ENCODE measurements around the gene CLCA2. TPM values are rescaled to one million over a fixed set of nuclear protein-coding genes. Genes with fewer than 3 reads are reported as not detected.

The CLCA2 gene
- total RNA-seq, 1 experiment from 2014 or later, result 0.07 TPM

DNA sequence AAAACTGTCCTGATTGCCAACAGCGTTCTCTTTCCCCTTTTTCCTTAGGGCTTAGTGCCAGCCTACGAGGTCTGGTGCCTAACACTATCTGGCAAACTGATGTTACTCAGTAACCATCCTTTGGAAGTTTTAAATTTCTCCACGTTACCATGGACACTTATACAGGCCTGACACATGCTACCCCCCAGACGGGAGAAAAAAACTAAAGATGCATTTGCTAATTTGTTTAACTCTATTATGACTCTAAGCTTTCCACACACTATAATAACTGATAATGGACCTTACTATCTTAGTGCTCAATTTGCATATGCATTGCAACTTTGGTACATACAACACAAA, 81.6 kb downstream of the CLCA2 start:
- Histone ChIP-seq H3K4me3 (ENCODE audit: low read depth, low read length) (no peak overlapping the region), H3K4me1 (peaks cover 10% of the 10 kb centered on the region; the same call in 1 of the 2 replicates), H3K9me3 (no peaks in the 10 kb centered on the region), H3K36me3 (ENCODE audit: control insufficient read depth, insufficient read depth, low read length) (no peaks in the 10 kb centered on the region), H3K27me3 (replicated peaks; ENCODE audit: control insufficient read depth, insufficient read depth, low read length) (no peaks in the 10 kb centered on the region)
- BruUV-seq (replicated peaks), result no TSS peak
- POLR2A ChIA-PET, result no interaction called here
- TF ChIP-seq, protein P1, sequence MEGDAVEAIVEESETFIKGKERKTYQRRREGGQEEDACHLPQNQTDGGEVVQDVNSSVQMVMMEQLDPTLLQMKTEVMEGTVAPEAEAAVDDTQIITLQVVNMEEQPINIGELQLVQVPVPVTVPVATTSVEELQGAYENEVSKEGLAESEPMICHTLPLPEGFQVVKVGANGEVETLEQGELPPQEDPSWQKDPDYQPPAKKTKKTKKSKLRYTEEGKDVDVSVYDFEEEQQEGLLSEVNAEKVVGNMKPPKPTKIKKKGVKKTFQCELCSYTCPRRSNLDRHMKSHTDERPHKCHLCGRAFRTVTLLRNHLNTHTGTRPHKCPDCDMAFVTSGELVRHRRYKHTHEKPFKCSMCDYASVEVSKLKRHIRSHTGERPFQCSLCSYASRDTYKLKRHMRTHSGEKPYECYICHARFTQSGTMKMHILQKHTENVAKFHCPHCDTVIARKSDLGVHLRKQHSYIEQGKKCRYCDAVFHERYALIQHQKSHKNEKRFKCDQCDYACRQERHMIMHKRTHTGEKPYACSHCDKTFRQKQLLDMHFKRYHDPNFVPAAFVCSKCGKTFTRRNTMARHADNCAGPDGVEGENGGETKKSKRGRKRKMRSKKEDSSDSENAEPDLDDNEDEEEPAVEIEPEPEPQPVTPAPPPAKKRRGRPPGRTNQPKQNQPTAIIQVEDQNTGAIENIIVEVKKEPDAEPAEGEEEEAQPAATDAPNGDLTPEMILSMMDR (IDR thresholded peaks at IDR 0.05; ENCODE audit: insufficient read depth in 1 of 2, low read depth in 1 of 2, low read length in 1 of 2, severe bottlenecking in 1 of 2, unreplicated experiment in 1 of 2), result no peak
- intact Hi-C loops (cut with micrococcal nuclease; ENCODE audit: unreplicated experiment), result no loop called here
- Mint-ChIP-seq H3K4me1 (ENCODE audit: low read depth, unreplicated experiment) (peaks cover 13% of the 10 kb centered on the region), H3K4me3 (ENCODE audit: unreplicated experiment) (no peak overlapping the region), H3K36me3 (ENCODE audit: insufficient read depth, unreplicated experiment) (no peaks in the 10 kb centered on the region), H3K27ac (ENCODE audit: unreplicated experiment) (no peak overlapping the region), H3K27me3 (ENCODE audit: insufficient read depth, unreplicated experiment) (no peaks in the 10 kb centered on the region), H3K9me3 (ENCODE audit: unreplicated experiment) (no peaks in the 10 kb centered on the region)
- DNase-seq, result no peak
- CTCF ChIA-PET, result no interaction called here

Other genes starting within 250 kb of the CLCA2 start
- gene ODF2L, start 27.8 kb upstream of the CLCA2 start, total RNA-seq (2022), result 9.7 and 10.7 TPM in 2 replicates
- not detected in 2 replicates for gene CLCA1, start 44.8 kb downstream of the CLCA2 start, total RNA-seq (2022)
- not detected in 2 replicates for gene CLCA4, start 122.9 kb downstream of the CLCA2 start, total RNA-seq (2022)